ENCODE results near the gene RAB6A. TPM values are rescaled to one million over a fixed set of nuclear protein-coding genes. Genes with fewer than 3 reads are reported as not detected.

Gene RAB6A
- total RNA-seq, 2 donors from 2014 or later = 94.7 to 104 TPM

- no peak for DNase-seq (ENCODE audit: low spot score)
- no peak overlapping the region for H3K4me3 ChIP-seq
- TF ChIP-seq, protein P1, sequence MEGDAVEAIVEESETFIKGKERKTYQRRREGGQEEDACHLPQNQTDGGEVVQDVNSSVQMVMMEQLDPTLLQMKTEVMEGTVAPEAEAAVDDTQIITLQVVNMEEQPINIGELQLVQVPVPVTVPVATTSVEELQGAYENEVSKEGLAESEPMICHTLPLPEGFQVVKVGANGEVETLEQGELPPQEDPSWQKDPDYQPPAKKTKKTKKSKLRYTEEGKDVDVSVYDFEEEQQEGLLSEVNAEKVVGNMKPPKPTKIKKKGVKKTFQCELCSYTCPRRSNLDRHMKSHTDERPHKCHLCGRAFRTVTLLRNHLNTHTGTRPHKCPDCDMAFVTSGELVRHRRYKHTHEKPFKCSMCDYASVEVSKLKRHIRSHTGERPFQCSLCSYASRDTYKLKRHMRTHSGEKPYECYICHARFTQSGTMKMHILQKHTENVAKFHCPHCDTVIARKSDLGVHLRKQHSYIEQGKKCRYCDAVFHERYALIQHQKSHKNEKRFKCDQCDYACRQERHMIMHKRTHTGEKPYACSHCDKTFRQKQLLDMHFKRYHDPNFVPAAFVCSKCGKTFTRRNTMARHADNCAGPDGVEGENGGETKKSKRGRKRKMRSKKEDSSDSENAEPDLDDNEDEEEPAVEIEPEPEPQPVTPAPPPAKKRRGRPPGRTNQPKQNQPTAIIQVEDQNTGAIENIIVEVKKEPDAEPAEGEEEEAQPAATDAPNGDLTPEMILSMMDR (IDR thresholded peaks at IDR 0.05) = peak in 1 of 2 donors; percentile 23
- H3K4me1 ChIP-seq = peaks cover 0 to 2% of the 10 kb centered on the region in 2 donors
- peaks cover 4% of the 10 kb centered on the region for H3K36me3 ChIP-seq
- H3K9me3 ChIP-seq = no peaks in the 10 kb centered on the region
- H3K27me3 ChIP-seq = no peaks in the 10 kb centered on the region
- no peak overlapping the region for H3K27ac ChIP-seq
Observed at GRCh38 chr11:73729594-73730206, 31.2 kb downstream of the RAB6A start.

DNA sequence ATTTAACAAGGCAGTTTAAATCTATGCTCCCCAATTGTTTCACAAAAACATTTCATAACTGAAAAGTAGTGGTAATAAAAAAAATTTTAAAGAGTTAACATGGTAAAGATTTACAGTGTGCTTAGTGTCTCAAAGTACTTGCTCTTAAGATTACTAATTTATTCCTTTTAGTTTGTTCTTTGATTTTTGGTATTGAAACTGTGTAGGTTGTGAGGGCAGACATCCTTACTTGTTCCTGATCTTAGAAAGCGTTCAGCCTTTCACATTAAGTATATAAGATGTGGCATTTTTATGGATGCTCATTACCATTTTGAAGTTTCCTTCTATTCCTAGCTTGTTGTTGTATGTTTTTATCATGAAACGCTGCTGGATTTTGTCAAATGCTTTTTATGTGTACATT is 32.9 kb downstream of the RAB6A start:
- no peak for DNase-seq (ENCODE audit: low spot score)
- Histone ChIP-seq H3K4me3 (no peak overlapping the region), H3K27me3 (no peaks in the 10 kb centered on the region), H3K27ac (no peak overlapping the region), H3K4me1 (no peaks in the 10 kb centered on the region), H3K9me3 (no peaks in the 10 kb centered on the region), H3K36me3 (peaks cover 4% of the 10 kb centered on the region)
- TF ChIP-seq, protein P1 (IDR thresholded peaks at IDR 0.05) = no peak

DNA sequence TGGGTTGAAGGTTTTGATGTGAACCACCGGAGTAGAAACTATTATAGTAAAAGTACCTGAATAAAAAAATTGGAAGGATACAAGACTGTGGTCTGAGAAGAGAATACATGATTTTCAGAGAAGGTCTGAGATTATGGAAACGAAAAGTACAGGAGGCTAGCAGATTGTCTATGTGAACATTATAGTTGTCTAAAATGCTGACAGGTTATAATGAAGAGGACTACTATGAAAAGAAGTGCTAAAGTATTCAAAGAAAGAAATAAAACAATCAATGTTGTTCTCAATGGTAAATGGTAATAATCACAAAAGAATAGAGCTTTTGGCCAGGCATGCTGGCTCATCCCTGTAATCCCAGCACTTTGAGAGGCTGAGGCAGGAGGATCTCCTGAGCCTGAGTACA is 34.0 kb downstream of the RAB6A start:
- TF ChIP-seq, protein P1 (IDR thresholded peaks at IDR 0.05) = no peak
- Histone ChIP-seq H3K27ac (no peak overlapping the region), H3K36me3 (peaks cover 4% of the 10 kb centered on the region), H3K4me3 (no peak overlapping the region), H3K4me1 (no peaks in the 10 kb centered on the region), H3K27me3 (no peaks in the 10 kb centered on the region), H3K9me3 (no peaks in the 10 kb centered on the region)
- no peak for DNase-seq (ENCODE audit: low spot score)

- Histone ChIP-seq H3K9me3 (no peaks in the 10 kb centered on the region), H3K27me3 (no peaks in the 10 kb centered on the region), H3K4me1 (peaks cover 0 to 12% of the 10 kb centered on the region in 2 donors), H3K4me3 (no peak overlapping the region), H3K27ac (no peak overlapping the region), H3K36me3 (peaks cover 23% of the 10 kb centered on the region)
- TF ChIP-seq, protein P1 (IDR thresholded peaks at IDR 0.05) = no peak
- no peak for DNase-seq (ENCODE audit: low spot score)
Observed at GRCh38 chr11:73717136-73717535, 43.7 kb downstream of the RAB6A start.

- no peak for DNase-seq (ENCODE audit: low spot score)
- no peaks in the 10 kb centered on the region for H3K27me3 ChIP-seq
- TF ChIP-seq, protein P1 (IDR thresholded peaks at IDR 0.05) = no peak
- H3K27ac ChIP-seq = no peak overlapping the region
- peaks cover 0 to 12% of the 10 kb centered on the region in 2 donors for H3K4me1 ChIP-seq
- no peaks in the 10 kb centered on the region for H3K9me3 ChIP-seq
- no peak overlapping the region for H3K4me3 ChIP-seq
- peaks cover 23% of the 10 kb centered on the region for H3K36me3 ChIP-seq
Observed at GRCh38 chr11:73716153-73717056, 44.5 kb downstream of the RAB6A start.

All from right atrium auricular region (tissue), 2 donors.